ENCODE results near the gene JMJD8. TPM values are rescaled to one million over a fixed set of nuclear protein-coding genes. Genes with fewer than 3 reads are reported as not detected.

Gene JMJD8
- total RNA-seq, 1 donor from 2014 or later: 47.0 TPM

- CTCF ChIA-PET: no interaction called here
- Mint-ChIP-seq H3K27me3 (no peaks in the 10 kb centered on the region), H3K4me3 (no peak overlapping the region), H3K4me1 (peaks cover 7% of the 10 kb centered on the region), H3K9me3 (no peaks in the 10 kb centered on the region), H3K27ac (no peak overlapping the region), H3K36me3 (ENCODE audit: low read depth) (no peaks in the 10 kb centered on the region)
- POLR2A ChIA-PET: interaction anchor here (0.6 to 1.9 kb wide), 3 partner anchors 10 to 23 kb away, joined by 3 to 11 read pairs (median 6); partner anchors contain the start of genes METTL26 and WDR90
- ATAC-seq (ENCODE audit: low read depth) (no peak), DNase-seq (no peak)
- no peak for TF ChIP-seq CTCF (IDR thresholded peaks at IDR 0.05)
- intact Hi-C loops (cut with micrococcal nuclease): loop anchor here (1.0 to 2.0 kb wide), 6 partner anchors 10 to 267 kb away; partner anchors contain the start of genes METTL26 and WDR90
Measured at GRCh38 chr16:659618-660017, 24.5 kb downstream of the JMJD8 start.

DNA sequence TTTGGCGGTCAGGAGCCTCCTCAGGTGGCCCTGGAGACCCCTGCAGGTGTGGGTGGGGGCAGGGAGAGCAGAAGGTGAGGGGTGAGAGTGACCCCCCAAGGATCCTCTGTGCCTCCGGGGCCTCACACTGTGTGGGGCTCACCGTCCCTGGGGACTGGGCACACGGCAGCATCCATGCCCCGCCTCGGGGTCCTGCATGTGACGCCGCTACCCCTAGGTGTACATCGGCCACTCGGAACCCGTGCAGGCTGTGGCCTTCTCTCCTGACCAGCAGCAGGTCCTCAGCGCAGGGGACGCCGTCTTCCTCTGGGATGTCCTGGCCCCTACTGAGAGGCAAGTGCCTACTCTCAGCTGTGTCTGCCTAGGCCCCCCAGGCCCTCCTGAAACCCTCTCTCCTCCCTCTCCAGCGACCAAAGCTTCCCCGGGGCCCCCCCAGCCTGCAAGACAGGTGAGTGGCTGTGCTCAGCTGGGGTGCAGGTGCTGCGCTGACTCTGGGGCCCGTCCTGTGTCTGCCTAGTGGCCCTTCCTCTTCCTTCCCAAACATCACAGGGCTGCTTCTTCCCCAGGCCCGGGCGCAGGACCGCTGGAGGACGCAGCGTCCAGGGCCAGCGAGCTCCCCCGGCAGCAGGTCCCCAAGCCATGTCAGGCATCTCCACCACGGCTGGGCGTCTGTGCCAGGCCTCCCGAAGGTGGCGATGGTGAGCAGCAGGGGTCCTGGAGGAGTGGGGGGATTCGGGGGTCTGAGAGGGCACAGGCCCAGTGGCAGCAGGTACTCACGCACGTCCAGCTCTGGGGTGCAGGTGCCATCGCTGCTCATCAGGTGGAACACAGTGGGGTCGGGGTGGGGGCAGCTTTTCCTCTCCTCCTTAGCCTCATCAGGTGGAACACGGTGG lies 25.2 kb downstream of the JMJD8 start:
- Mint-ChIP-seq H3K9me3 (no peaks in the 10 kb centered on the region), H3K4me3 (no peak overlapping the region), H3K27ac (no peak overlapping the region), H3K4me1 (peaks cover 7% of the 10 kb centered on the region), H3K27me3 (no peaks in the 10 kb centered on the region), H3K36me3 (ENCODE audit: low read depth) (no peaks in the 10 kb centered on the region)
- intact Hi-C loops (cut with micrococcal nuclease): no loop called here
- POLR2A ChIA-PET: interaction anchor here (1.0 to 1.9 kb wide), 2 partner anchors 10 to 23 kb away, joined by 3 to 11 read pairs; partner anchors contain the start of genes METTL26 and WDR90
- DNase-seq (no peak), ATAC-seq (ENCODE audit: low read depth) (no peak)
- CTCF ChIA-PET: no interaction called here
- no peak for TF ChIP-seq CTCF (IDR thresholded peaks at IDR 0.05)

DNA sequence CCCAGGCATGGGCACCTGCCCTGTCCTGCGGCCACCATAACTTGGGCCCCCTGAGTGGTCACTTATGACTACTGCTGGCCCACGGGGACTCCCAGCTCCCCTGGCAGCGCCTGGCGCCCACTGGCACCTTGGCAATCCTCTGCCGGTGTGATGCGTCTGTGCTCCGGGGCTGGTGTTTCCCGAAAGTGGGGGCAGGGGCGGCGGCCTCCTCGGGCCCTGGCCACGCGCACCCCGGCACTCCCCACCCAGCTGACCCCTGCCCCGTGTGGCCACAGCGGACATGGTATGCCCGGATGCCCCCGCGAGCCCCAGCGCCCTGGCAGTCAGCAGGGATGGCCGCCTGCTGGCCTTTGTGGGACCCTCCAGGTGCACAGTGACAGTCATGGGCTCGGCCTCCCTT lies 26.6 kb downstream of the JMJD8 start:
- peaks cover 7% of the 10 kb centered on the region for H3K4me1 Mint-ChIP-seq
- H3K9me3 Mint-ChIP-seq: no peaks in the 10 kb centered on the region
- POLR2A ChIA-PET: interaction anchor here (0.6 kb wide), 1 partner anchor 164 kb away, joined by 8 read pairs; no protein-coding TSS in a partner anchor
- H3K27ac Mint-ChIP-seq: no peak overlapping the region
- intact Hi-C loops (cut with micrococcal nuclease): no loop called here
- no peak overlapping the region for H3K4me3 Mint-ChIP-seq
- H3K27me3 Mint-ChIP-seq: no peaks in the 10 kb centered on the region
- no peak for DNase-seq
- no peaks in the 10 kb centered on the region for H3K36me3 Mint-ChIP-seq (ENCODE audit: low read depth)
- TF ChIP-seq CTCF (IDR thresholded peaks at IDR 0.05): no peak
- ATAC-seq (ENCODE audit: low read depth): no peak
- CTCF ChIA-PET: no interaction called here

DNA sequence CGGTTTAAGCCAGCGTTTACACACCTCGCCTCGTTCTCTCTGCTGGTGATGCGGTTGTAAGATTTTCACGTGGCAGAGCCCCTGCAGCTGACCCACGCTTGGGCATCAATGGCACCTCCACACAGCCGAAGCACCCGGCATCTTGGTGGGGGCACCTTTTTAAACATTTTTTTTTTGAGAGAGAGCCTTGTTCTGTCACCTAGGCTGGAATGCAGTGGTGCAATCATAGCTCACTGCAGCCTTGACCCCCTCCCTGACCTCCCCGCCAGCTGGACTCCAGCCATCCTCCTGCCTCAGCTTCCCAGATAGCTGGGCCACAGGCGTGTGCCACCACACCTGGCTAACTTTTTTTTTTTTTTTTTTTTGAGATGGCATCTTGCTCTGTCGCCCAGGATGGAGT lies 30.1 kb downstream of the JMJD8 start:
- Mint-ChIP-seq H3K4me1 (peaks cover 2% of the 10 kb centered on the region), H3K4me3 (no peak overlapping the region), H3K9me3 (no peaks in the 10 kb centered on the region), H3K36me3 (ENCODE audit: low read depth) (no peaks in the 10 kb centered on the region), H3K27me3 (no peaks in the 10 kb centered on the region), H3K27ac (no peak overlapping the region)
- intact Hi-C loops (cut with micrococcal nuclease): no loop called here
- no peak for TF ChIP-seq CTCF (IDR thresholded peaks at IDR 0.05)
- ATAC-seq (ENCODE audit: low read depth) (no peak), DNase-seq (no peak)
- POLR2A ChIA-PET: no interaction called here
- CTCF ChIA-PET: no interaction called here

GRCh38 chr16:652454-653305 lies 31.5 kb downstream of the JMJD8 start:
- CTCF ChIA-PET: no interaction called here
- Mint-ChIP-seq H3K4me3 (no peak overlapping the region), H3K36me3 (ENCODE audit: low read depth) (no peaks in the 10 kb centered on the region), H3K4me1 (peaks cover 11% of the 10 kb centered on the region), H3K9me3 (no peaks in the 10 kb centered on the region), H3K27me3 (no peaks in the 10 kb centered on the region), H3K27ac (no peak overlapping the region)
- TF ChIP-seq CTCF (IDR thresholded peaks at IDR 0.05): no peak
- no peak for ATAC-seq (ENCODE audit: low read depth)
- POLR2A ChIA-PET: no interaction called here
- no peak for DNase-seq
- intact Hi-C loops (cut with micrococcal nuclease): no loop called here

Measured in activated B cell treated with CpG ODN at 0.5 μM for 24 hours (primary cell).